NT2/D1 (cell line): Measurements from ENCODE around the gene MAP2.

ENCODE experiments used
- SUZ12 ChIP-seq: IDR thresholded peaks from 2 replicates; pipeline ENCODE4 v1.6.1; 2011; ENCODE audit not compliant: insufficient read length, insufficient read depth; ENCODE audit errors: extremely low read depth
- YY1 ChIP-seq: IDR thresholded peaks from 2 replicates; pipeline ENCODE4 v1.6.1; 2011; ENCODE audit not compliant: insufficient read length, insufficient read depth
- ZNF274 ChIP-seq: IDR thresholded peaks from 2 replicates; pipeline ENCODE4 v1.6.1; 2011; ENCODE audit warnings: mild to moderate bottlenecking, low read depth, low read length

- TF ChIP-seq ZNF274 (no peak), SUZ12 (no peak), YY1 (no peak)
Observed at GRCh38 chr2:209642146-209642820, 218.4 kb downstream of the MAP2 start.
